Activated CD8-positive, alpha-beta memory T cell treated with anti-CD3 and anti-CD28 coated beads for 24 hours (primary cell): Measurements from ENCODE around the gene SLC25A25.
"Not testable (repeated sequence)": the region's sequence is repeated elsewhere in the genome, so short reads cannot be mapped to it uniquely, and the experiment has no call there.

ENCODE experiments used
- DNase-seq: peaks from one replicate; pipeline ENCODE4 v3.0.0-alpha.2; 2020

The SLC25A25 gene

DNA sequence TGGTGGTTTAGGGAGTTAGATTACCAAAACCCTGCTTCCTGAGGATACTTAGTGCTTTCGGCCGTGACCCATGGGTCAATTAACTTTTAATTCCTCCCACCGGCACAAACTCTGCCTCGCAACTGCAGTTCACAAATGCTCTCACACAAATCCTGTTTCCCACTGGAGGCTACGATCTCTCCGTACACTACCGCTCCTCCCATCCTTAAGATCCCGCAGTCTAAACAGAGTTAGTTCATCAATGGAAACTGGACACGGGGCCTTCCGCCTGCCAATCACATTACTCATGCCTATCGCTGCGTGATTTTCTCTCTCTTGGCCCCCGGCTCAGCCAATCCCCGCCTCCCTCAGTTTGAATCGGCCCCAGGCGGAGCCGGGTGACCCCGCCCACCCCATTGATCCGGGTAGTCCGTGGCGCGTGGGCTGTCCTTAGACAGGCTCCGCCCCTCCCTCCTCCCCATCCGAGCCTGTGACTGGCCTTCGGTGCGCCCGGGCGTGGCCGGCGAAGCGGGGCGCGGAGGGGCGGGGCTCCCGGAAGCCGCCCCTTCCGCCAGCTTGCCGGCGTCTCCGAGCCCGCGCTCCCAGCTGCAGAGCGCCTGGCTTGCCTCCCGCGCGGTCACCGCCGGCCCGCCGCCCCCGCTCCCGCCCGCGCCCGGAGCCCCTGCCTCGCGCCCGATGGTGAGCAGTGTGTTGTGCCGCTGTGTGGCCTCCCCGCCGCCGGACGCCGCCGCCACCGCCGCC is at the start of gene SLC25A25:
SLC25A25 (plus strand) TSS at position 588 of the 741 bp plus-strand sequence; CDS start at position 676, 88 bp downstream.
- DNase-seq: peak; percentile 100

- DNase-seq: no peak
Measured at GRCh38 chr9:128020692-128021091, 47.3 kb upstream of the SLC25A25 start.

DNA sequence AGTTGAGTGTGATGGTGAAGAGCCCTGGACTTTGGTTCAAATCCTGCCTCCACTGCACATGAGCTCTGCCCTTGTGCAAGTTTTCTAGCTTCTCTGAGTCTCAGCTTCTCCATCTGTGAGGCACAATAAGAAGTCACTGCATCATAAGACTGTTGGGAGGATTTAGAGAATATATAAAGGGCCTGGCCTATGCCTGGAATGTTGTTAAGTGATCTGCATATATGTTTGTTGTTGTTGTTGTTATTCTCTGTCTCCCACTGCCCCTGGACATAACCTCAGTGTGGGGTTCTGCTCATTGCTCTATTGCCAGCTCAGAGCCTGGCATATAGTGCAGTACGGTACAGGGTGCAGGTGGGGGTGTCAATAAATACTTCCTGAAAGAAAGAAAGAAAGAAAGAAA is 46.9 kb upstream of the SLC25A25 start:
- no peak for DNase-seq

DNA sequence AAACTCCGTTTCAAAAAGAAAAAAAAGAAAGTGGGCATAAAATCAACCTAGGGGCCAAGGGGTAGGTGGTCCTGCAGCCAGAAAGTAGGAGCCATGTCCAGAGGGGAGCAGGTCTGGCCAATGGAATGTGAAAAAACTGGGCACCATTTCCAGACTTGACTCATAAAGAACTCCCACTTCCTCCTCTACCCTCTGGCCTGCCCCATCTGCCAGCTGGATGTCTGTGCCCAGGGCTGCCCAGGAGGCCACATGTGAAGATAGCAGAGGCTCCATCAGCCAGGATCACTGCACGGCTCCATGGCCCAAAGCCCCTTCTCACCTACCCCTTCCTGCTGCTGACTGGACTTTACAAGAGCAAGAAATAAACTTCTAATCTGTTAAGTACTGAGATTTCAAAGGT is 45.1 kb upstream of the SLC25A25 start:
- no peak for DNase-seq

DNA sequence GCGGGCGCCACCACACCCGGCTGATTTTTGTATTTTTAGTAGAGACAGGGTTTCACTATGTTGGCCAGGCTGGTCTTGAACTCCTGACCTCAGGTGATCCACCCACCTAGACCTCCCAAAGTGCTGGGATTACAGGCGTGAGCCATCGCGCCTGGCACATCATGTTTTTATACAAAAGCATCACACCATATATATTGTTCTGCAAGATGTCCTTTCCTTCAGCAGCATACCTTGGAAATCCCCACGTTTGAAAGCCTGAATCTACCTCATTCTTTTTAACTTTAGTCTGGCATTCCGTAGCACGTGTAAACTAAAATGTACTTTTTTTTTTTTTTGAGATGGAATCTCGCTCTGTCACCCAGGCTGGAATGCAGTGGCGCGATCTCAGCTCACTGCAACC is 44.4 kb upstream of the SLC25A25 start:
- not testable (repeated sequence) for DNase-seq

- no peak for DNase-seq
Measured at GRCh38 chr9:128024761-128025308, 43.2 kb upstream of the SLC25A25 start.

DNA sequence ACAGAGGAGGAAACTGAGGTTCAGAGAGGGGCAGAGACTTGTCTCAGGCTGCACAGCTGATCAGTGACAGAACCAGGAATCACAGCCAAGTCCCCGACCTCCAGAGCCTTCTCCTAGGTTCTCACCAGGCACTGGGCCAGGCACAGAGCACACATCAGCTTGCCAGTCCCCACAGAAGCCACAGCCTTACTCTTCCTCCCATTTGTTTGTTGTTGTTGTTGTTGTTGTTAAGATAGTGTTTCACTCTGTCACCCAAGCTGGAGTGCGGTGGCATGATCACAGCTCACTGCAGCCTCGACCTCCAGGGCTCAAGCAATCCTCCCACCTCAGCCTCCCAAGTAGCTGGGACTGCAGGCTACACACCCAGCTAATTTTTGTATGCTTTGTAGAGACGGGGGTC is 42.3 kb upstream of the SLC25A25 start:
- DNase-seq: no peak

- no peak for DNase-seq
Measured at GRCh38 chr9:128026255-128026772, 41.7 kb upstream of the SLC25A25 start.

DNA sequence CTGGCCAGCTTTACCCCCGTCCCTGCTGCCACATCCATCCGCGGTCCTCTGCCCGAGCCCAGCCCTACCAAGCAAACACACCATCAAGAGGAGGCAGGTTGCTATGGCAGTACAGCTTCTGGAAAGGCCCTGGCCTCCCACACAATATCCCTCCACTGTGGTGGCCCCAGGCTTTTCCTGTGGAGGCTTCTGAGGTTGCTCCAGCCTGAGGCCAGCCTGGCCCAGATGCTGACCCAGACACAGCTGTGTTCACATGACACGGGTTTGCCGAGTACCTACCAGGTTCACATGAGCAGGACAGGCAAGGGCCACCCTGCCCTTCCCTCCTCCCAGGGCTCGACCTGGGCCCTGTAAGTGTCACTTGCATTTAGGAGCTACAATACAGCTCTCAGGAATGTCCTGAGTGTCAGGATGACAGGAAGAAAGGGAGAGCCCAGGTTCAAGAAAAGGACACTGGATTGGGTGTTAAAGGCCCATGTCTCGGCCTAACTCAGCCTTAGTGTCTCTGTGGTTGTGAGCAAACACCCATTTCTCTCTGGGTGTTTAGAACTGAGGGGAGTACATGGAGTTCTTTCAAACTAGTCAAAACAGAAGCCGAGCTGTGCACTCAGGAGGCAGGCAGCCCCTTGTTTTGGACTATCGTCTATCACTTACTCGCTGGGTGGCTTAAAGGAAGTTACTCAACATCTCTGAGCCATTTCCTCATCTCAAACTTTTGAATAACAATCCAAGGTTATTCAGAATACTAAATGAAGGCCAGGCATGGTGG is 41.1 kb upstream of the SLC25A25 start:
- DNase-seq: peak; percentile 85

- no peak for DNase-seq
Measured at GRCh38 chr9:128027705-128028104, 40.3 kb upstream of the SLC25A25 start.

DNA sequence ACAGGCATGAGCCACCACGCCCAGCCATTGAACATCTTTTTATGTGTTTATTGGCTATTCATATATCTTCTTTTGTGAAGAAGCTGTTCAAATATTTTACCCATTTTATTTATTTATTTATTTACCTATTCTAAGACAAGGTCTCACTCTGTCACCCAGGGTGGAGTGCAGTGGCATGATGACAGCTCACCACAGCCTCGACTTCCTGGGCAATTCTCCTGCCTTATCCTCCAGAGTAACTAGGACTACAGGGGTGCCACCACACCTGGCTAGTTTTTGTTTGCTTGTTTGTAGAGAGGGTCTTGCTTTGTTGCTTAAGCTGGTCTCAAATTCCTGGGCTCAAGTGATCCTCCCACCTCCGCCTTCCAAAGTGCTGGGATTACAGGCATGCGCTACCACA is 34.4 kb upstream of the SLC25A25 start:
- DNase-seq: no peak

DNA sequence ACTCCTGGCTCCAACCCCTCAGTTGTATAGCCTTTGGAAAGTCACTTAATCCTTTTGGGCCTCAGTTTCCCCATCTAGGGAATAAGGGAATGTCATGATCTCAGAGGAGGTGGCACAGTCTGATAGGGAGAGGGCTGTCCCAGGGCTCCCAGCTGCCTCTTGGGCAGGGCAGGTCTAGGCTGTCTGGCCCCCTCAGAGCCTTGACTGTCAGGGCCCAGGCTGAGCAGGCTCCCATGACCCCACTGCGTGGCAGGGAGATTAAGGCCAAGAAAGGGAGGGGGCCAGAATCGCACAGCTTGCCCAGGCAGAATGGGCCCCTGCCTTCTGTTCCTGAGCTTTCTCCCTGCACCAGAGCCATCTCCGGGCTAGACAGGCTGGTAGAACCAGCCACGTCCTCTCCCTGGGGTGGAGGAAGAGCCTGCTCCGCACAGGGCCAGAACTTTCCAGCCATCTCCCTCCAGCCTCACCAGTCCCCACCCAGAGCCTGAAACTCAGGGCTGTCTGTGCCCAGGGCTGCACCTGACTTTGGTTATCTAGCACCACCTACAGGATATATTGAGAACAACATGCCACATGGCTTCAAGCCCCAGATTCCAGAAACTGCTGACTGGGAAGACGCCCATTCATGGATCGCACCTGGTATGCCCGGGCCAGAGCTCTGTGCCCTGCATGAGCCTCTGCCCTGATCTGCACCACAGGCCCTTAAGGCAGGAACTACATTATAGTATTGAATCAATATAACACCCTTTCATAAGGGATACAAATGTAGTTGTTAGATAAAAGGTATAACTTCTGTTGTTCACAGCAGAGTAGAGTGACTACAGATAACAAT is 33.0 kb upstream of the SLC25A25 start:
- DNase-seq: peak; percentile 85

DNA sequence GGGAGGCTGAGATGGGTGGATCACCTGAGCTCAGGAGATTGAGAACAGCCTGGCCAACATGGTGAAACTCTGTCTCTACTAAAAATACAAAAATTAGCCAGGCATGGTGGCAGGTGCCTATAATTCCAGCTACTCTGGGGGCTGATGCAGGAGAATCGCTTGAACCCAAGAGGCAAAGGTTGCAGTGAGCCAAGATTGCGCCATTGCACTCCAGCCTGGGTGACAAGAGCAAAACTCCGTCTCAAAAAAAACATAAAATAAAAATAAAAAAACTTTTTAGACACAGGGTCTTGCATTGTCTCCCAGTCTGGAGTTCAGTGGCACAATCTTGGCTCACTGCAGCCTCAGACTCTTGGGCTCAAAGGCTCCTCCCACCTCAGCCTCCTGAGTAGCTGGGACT is 31.5 kb upstream of the SLC25A25 start:
- DNase-seq: not testable (repeated sequence)

GRCh38 chr9:128040783-128041182 is 27.2 kb upstream of the SLC25A25 start:
- not testable (repeated sequence) for DNase-seq

DNA sequence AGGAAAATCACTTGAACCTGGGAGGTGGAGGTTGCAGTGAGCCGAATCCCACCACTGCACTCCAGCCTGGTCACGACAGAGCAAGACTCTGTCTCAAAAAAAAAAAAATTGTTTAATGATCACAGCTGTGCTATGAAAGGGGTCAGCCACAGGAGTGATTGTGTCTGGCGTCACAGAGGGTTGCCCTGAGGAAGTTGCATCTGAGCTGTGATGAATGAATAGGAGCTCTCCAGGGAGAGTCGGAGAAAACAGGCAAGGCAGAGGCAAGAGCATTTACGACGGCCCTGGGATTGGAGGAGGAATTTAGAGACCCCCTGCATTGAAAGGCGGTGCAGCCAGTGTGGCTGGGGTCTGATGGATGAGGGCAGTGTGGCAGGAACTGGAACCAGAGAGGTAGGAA is 26.0 kb upstream of the SLC25A25 start:
- no peak for DNase-seq

DNA sequence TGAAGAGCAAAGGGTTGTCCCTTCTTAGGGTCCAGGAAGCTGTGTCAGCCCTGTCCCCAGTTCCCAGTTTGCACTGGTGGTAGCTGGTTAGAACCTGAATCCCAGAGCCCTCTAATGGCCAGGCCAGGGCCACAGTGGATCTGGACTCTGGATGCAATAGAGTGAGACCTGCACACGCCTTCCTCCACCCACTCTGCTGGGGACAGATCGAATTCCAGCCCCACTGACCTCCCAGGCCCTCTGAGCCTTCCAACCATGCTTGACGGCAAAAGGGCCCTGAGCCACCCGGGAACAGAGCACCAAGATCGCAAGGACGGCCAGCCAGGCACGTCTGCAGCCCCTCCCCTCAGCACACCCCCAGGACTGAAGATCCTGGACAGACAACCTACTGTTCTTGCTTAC is 24.6 kb upstream of the SLC25A25 start:
- no peak for DNase-seq

DNA sequence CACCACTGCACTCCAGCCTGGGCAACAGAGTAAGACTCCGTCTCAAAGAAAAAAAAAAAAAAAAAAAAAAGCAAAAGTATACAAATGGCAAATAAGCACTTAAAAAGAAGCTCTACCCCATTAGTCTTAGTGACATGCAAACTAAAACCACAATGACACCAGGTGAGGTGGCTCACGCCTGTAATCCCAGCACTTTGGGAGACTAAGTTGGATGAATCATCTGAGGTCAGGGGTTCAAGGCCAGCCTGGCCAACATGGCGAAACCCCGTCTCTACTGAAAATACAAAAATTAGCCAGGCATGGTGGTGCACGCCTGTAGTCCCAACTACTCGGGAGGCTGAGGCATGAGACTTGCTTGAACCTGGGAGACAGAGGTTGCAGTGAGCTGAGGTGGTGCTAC is 22.6 kb upstream of the SLC25A25 start:
- DNase-seq: not testable (repeated sequence)

- no peak for DNase-seq
Measured at GRCh38 chr9:128045831-128046230, 22.2 kb upstream of the SLC25A25 start.

- no peak for DNase-seq
Measured at GRCh38 chr9:128047231-128047630, 20.8 kb upstream of the SLC25A25 start.

DNA sequence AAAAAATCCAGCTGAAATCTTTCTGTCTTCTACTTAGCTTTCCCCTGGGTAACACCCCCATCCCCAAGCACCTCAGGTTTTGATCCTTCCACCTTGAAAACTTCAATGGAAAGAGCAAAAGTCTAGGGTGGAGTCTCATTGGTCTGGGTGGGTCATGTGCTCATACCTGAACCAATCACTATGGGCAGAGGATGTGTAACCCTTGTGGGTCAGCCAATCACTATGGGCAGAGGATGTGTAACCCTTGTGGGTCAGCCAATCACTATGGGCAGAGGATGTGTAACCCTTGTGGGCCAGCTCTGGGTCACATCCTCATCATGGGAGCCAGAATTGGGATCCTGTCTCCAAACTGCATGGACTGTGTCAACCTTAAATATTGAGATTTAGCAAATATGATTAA is 19.4 kb upstream of the SLC25A25 start:
- DNase-seq: no peak

DNA sequence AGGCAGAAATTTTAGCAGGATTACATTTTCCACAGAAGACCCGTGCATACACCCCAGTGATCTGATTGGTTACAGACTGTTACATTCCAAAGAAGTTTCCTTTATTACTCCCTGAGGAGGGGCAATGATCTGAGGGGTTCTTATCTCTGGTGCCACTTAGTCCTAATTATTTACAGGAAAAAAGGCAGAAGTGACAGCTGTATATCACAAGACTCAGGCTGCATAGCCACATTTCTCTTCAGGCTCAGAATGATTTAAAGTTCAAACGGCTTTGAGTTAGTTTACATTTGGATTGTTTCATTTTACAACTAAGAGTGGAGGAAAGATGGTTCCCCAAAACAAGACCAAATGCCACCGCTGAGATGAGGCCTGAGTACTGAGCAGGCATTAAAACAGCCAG is 18.2 kb upstream of the SLC25A25 start:
- no peak for DNase-seq

DNA sequence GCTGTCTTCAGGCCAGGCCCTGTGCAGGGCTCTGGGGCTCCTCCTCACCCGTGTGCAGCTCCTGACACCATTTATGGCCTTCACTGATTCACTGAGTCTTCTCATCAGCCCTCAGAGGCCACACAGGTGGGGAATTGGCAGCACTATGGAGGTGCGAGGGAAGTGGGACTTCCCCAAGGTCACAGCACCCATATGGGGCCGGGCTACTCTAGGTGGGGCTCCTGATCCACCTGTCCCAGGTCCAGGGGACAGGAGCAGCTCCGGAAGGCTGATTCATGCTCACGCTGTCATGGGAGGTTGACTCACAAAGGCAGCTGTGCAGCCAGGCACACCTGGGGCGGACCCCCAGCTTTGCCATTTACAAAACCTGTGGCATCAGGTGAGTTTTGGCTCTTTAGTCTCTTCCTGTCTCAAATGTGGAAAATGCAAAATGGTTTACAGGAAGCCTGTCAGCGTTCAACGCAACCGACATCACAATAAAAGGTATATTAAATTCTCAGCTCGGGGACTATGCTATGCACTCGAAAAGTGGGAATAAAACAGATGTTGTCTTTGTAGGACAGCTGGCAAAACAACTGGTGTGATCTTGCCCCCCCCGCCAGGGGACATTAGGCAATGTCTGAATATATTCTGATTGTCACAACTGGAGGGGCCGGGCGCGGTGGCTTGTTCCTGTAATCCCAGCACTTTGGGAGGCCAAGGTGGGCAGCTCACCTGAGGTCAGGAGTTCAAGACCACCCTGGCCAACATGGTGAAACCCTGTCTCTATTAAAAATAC is 15.9 kb upstream of the SLC25A25 start:
- DNase-seq: no peak
